Neural progenitor cell (in vitro differentiated cells): ENCODE measurements around the gene RALGAPB. TPM values are rescaled to one million over a fixed set of nuclear protein-coding genes. Genes with fewer than 3 reads are reported as not detected.
A peak's percentile ranks its signal among the peaks of the same experiment; 100 is the strongest.

Experiments used
- DNase-seq: peaks from one replicate; pipeline ENCODE4 v3.0.0-alpha.2; 2016; ENCODE audit warnings: low spot score
- H2AFZ ChIP-seq: fragments of 200-600 bp; sonication (generic); replicated peaks from 2 replicates; pipeline ENCODE4 v1.6.1; 2016; ENCODE audit warnings: antibody characterized with exemption
- H3F3A ChIP-seq: fragments of 200-600 bp; sonication (generic); 2 replicates; pipeline ENCODE4 v1.6.1; 2016; ENCODE audit warnings: antibody characterized with exemption, low read depth
- H3K27ac ChIP-seq: fragments of 200-600 bp; sonication (generic); 2 replicates; pipeline ENCODE4 v1.5.1; 2016; ENCODE audit warnings: mild to moderate bottlenecking
- H3K27me3 ChIP-seq: fragments of 200-600 bp; sonication (generic); 2 replicates; pipeline ENCODE4 v1.6.1; 2016; ENCODE audit warnings: mild to moderate bottlenecking, moderate library complexity
- H3K36me3 ChIP-seq: fragments of 200-600 bp; sonication (generic); 2 replicates; pipeline ENCODE4 v1.5.1; 2016
- H3K4me1 ChIP-seq: fragments of 200-600 bp; sonication (generic); 2 replicates; pipeline ENCODE4 v1.6.1; 2016; ENCODE audit warnings: mixed run types
- H3K4me2 ChIP-seq: fragments of 200-600 bp; sonication (generic); 2 replicates; pipeline ENCODE4 v1.6.1; 2016
- H3K4me3 ChIP-seq: fragments of 200-600 bp; sonication (generic); 2 replicates; pipeline ENCODE4 v1.5.1; 2016
- H3K79me2 ChIP-seq: fragments of 200-600 bp; sonication (generic); 2 replicates; pipeline ENCODE4 v1.6.1; 2016; ENCODE audit warnings: low read depth
- H3K9ac ChIP-seq: fragments of 200-600 bp; sonication (generic); 2 replicates; pipeline ENCODE4 v1.6.1; 2016
- H3K9me3 ChIP-seq: fragments of 200-600 bp; sonication (generic); 2 replicates; pipeline ENCODE4 v1.5.1; 2016; ENCODE audit warnings: low read depth
- H4K20me1 ChIP-seq: fragments of 200-600 bp; sonication (generic); 2 replicates; pipeline ENCODE4 v1.6.1; 2016; ENCODE audit warnings: low read depth
- H3K27ac Mint-ChIP-seq: 3 replicates; pipeline ENCODE4 v1.8.0; 2021; ENCODE audit warnings: mixed read lengths
- H3K27me3 Mint-ChIP-seq: 2 replicates; pipeline ENCODE4 v1.8.0; 2022; ENCODE audit warnings: low read depth, mild to moderate bottlenecking, inconsistent platforms, moderate library complexity, mixed read lengths; ENCODE audit not compliant: insufficient read depth
- H3K36me3 Mint-ChIP-seq: 3 replicates; pipeline ENCODE4 v1.8.0; 2021; ENCODE audit warnings: mixed read lengths
- H3K4me1 Mint-ChIP-seq: 3 replicates; pipeline ENCODE4 v1.8.0; 2021; ENCODE audit warnings: mixed read lengths
- H3K4me3 Mint-ChIP-seq: 3 replicates; pipeline ENCODE4 v1.8.0; 2021; ENCODE audit warnings: mild to moderate bottlenecking, moderate library complexity, mixed read lengths
- H3K9me3 Mint-ChIP-seq: 3 replicates; pipeline ENCODE4 v1.8.0; 2020; ENCODE audit warnings: mixed read lengths
- EZH2 ChIP-seq: fragments of 200-600 bp; sonication (generic); IDR thresholded peaks from 2 replicates; pipeline ENCODE4 v1.6.1; 2017; ENCODE audit warnings: antibody characterized with exemption, mild to moderate bottlenecking, moderate library complexity
- EZH2phosphoT487 ChIP-seq: fragments of 200-600 bp; sonication (generic); IDR thresholded peaks from 2 replicates; pipeline ENCODE4 v1.6.1; 2017; ENCODE audit warnings: antibody characterized with exemption
- total RNA-seq: library from RNA; depleted of rRNA; stranded (reverse); fragments of >200 nt; gene quantifications from 2 replicates; pipeline ENCODE4 v1.2.3, GENCODE V29; 2015; ENCODE audit warnings: low replicate concordance
- TF ChIP-seq, protein P1 (sequence below): fragments of 200-600 bp; sonication (generic); IDR thresholded peaks from 2 replicates; pipeline ENCODE4 v1.5.1; 2017; ENCODE audit warnings: antibody characterized with exemption, mild to moderate bottlenecking

Gene RALGAPB
- total RNA-seq, 1 donor from 2014 or later, result 39.1 TPM

- peaks cover 9% of the 10 kb centered on the region for H3K27me3 Mint-ChIP-seq
- peak overlapping the region; percentile 39 for H2AFZ ChIP-seq
- DNase-seq, result no peak
Measured at GRCh38 chr20:38608188-38608587, 135.5 kb downstream of the RALGAPB start.

GRCh38 chr20:38609815-38610214 is 137.2 kb downstream of the RALGAPB start:
- Mint-ChIP-seq H3K27ac (no peak overlapping the region), H3K4me1 (peaks cover 15% of the 10 kb centered on the region), H3K9me3 (no peaks in the 10 kb centered on the region), H3K4me3 (no peak overlapping the region), H3K27me3 (peaks cover 9% of the 10 kb centered on the region), H3K36me3 (no peaks in the 10 kb centered on the region)
- Histone ChIP-seq H3K27ac (no peak overlapping the region), H2AFZ (no peak overlapping the region), H4K20me1 (no peaks in the 10 kb centered on the region), H3F3A (no peaks in the 10 kb centered on the region), H3K79me2 (no peaks in the 10 kb centered on the region), H3K4me2 (no peak overlapping the region), H3K4me1 (no peaks in the 10 kb centered on the region), H3K4me3 (no peak overlapping the region), H3K36me3 (no peaks in the 10 kb centered on the region), H3K9me3 (no peaks in the 10 kb centered on the region), H3K9ac (no peak overlapping the region), H3K27me3 (no peaks in the 10 kb centered on the region)
- peak; percentile 69 for DNase-seq
- TF ChIP-seq, protein P1, sequence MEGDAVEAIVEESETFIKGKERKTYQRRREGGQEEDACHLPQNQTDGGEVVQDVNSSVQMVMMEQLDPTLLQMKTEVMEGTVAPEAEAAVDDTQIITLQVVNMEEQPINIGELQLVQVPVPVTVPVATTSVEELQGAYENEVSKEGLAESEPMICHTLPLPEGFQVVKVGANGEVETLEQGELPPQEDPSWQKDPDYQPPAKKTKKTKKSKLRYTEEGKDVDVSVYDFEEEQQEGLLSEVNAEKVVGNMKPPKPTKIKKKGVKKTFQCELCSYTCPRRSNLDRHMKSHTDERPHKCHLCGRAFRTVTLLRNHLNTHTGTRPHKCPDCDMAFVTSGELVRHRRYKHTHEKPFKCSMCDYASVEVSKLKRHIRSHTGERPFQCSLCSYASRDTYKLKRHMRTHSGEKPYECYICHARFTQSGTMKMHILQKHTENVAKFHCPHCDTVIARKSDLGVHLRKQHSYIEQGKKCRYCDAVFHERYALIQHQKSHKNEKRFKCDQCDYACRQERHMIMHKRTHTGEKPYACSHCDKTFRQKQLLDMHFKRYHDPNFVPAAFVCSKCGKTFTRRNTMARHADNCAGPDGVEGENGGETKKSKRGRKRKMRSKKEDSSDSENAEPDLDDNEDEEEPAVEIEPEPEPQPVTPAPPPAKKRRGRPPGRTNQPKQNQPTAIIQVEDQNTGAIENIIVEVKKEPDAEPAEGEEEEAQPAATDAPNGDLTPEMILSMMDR, result no peak
- TF ChIP-seq EZH2 (no peak), EZH2phosphoT487 (no peak)

More at GRCh38 chr20:38608188-38608587, 135.5 kb downstream of the RALGAPB start:
- H4K20me1 ChIP-seq, result no peaks in the 10 kb centered on the region
- no peaks in the 10 kb centered on the region for H3F3A ChIP-seq
- Mint-ChIP-seq H3K4me3 (no peak overlapping the region), H3K36me3 (no peaks in the 10 kb centered on the region), H3K9me3 (no peaks in the 10 kb centered on the region), H3K27ac (peak overlapping the region; percentile 11), H3K4me1 (peaks cover 16% of the 10 kb centered on the region)
- no peak overlapping the region for H3K9ac ChIP-seq
- no peak overlapping the region for H3K4me2 ChIP-seq
- H3K36me3 ChIP-seq, result no peaks in the 10 kb centered on the region
- no peak overlapping the region for H3K4me3 ChIP-seq
- no peaks in the 10 kb centered on the region for H3K4me1 ChIP-seq
- no peak for TF ChIP-seq EZH2
- no peak for TF ChIP-seq EZH2phosphoT487
- TF ChIP-seq, protein P1, result no peak
- H3K27me3 ChIP-seq, result peaks cover 9% of the 10 kb centered on the region
- H3K9me3 ChIP-seq, result no peaks in the 10 kb centered on the region
- no peak overlapping the region for H3K27ac ChIP-seq
- no peaks in the 10 kb centered on the region for H3K79me2 ChIP-seq

- no peaks in the 10 kb centered on the region for H3K9me3 ChIP-seq
- H4K20me1 ChIP-seq, result no peaks in the 10 kb centered on the region
- no peaks in the 10 kb centered on the region for H3K9me3 Mint-ChIP-seq
- no peaks in the 10 kb centered on the region for H3K79me2 ChIP-seq
- TF ChIP-seq EZH2phosphoT487, result no peak
- H3K4me3 ChIP-seq, result no peak overlapping the region
- H3K4me1 ChIP-seq, result no peaks in the 10 kb centered on the region
- H3K4me1 Mint-ChIP-seq, result peaks cover 10% of the 10 kb centered on the region
- DNase-seq, result no peak
- no peak overlapping the region for H2AFZ ChIP-seq
- no peaks in the 10 kb centered on the region for H3K36me3 Mint-ChIP-seq
- H3K27ac Mint-ChIP-seq, result no peak overlapping the region
- peaks cover 15% of the 10 kb centered on the region for H3K27me3 Mint-ChIP-seq
- no peak overlapping the region for H3K4me2 ChIP-seq
- H3K27ac ChIP-seq, result no peak overlapping the region
- H3K4me3 Mint-ChIP-seq, result no peak overlapping the region
- no peak overlapping the region for H3K9ac ChIP-seq
- H3F3A ChIP-seq, result no peaks in the 10 kb centered on the region
- H3K27me3 ChIP-seq, result no peaks in the 10 kb centered on the region
- no peaks in the 10 kb centered on the region for H3K36me3 ChIP-seq
Measured at GRCh38 chr20:38610521-38610920, 137.9 kb downstream of the RALGAPB start.

DNA sequence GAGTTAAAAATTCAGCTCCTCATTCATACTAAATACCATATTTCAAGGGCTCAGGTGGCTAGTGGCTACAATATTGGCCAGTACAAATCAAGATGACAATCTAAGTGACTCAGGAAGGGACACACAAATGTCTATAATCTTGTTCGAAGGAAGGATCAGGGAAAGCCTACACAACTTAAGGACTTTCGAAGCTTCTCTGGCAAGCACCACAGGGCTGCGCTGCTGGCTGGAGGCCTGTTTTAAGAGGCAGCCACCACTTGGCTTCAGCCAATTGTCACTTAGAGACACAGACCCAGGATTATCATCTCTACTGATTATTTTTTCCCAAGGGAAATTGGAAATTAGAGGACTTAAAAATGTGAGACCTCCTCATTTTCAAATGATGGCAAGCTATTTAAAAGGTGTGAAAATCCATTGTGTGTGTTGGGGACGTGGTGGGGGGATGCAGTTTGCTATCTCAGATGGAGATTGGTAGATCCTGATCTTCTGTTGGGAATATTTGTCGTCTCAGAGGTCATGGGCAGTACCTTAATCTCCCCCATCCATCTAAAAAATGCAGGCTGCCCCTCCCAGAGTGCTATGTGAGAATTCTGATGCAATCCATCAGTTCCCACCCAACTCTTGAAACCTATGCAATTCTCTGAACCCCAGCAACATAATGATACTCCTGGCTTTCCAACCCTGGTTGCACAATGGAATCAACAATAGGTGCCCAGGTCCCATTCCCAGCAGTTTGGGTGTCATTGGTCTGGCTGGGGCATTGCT is 140.3 kb downstream of the RALGAPB start:
- H3F3A ChIP-seq, result no peaks in the 10 kb centered on the region
- Mint-ChIP-seq H3K9me3 (no peaks in the 10 kb centered on the region), H3K27ac (no peak overlapping the region), H3K4me3 (no peak overlapping the region), H3K36me3 (no peaks in the 10 kb centered on the region), H3K27me3 (peaks cover 14% of the 10 kb centered on the region), H3K4me1 (peaks cover 6% of the 10 kb centered on the region)
- no peaks in the 10 kb centered on the region for H3K27me3 ChIP-seq
- H2AFZ ChIP-seq, result no peak overlapping the region
- no peaks in the 10 kb centered on the region for H3K9me3 ChIP-seq
- H3K27ac ChIP-seq, result no peak overlapping the region
- no peaks in the 10 kb centered on the region for H3K4me1 ChIP-seq
- no peak overlapping the region for H3K4me2 ChIP-seq
- no peak overlapping the region for H3K4me3 ChIP-seq
- H4K20me1 ChIP-seq, result no peaks in the 10 kb centered on the region
- no peak overlapping the region for H3K9ac ChIP-seq
- H3K79me2 ChIP-seq, result no peaks in the 10 kb centered on the region
- TF ChIP-seq EZH2 (no peak), EZH2phosphoT487 (no peak)
- TF ChIP-seq, protein P1, result no peak
- no peak for DNase-seq
- no peaks in the 10 kb centered on the region for H3K36me3 ChIP-seq
